ENCODE measurements around the gene BNIP5.
A peak's percentile ranks its signal among the peaks of the same experiment; 100 is the strongest.

BNIP5 gene

DNA sequence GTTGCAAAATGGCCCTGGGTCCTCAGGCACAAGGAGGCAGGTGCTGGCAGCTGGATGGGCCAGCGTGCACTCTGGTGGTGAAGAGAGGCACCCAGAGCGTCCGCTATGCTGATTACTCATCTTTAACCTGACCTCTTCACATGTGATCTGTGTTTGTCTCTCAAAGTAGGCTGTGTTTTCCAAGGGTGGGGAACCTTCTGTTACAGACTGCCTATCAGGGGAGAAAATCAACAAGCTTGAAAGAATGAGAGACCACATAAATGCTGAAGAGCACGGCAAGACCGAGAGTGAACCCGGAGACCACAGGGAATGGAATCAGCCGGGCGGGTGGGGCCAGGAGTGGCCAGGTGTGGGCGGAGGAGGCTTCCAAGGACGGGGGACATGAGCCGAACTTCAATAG, 16.2 kb downstream of the BNIP5 start:
- no peak for DNase-seq

DNA sequence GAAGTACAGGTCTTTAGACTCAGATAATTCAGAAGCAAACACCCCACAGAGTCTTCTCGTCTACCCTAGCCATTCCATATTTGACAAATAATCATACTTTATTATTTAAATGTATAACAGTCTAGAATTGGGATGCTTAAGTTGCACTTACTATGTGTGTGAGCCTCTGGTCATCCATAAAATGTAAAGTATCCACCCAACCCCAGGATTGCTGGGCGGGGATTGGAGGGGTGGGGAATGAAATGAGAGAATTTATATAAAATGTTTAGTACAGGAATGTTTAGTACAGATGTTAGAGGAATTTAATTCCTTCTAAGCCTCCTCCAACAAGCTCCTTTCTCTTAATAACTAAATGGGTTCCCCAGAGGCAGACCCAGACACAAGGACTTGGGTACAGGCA, 16.9 kb downstream of the BNIP5 start:
- no peak for DNase-seq

- no peak for DNase-seq
These were observed 17.3 kb downstream of the BNIP5 start for GRCh38 chr6:36319436-36319762.

DNA sequence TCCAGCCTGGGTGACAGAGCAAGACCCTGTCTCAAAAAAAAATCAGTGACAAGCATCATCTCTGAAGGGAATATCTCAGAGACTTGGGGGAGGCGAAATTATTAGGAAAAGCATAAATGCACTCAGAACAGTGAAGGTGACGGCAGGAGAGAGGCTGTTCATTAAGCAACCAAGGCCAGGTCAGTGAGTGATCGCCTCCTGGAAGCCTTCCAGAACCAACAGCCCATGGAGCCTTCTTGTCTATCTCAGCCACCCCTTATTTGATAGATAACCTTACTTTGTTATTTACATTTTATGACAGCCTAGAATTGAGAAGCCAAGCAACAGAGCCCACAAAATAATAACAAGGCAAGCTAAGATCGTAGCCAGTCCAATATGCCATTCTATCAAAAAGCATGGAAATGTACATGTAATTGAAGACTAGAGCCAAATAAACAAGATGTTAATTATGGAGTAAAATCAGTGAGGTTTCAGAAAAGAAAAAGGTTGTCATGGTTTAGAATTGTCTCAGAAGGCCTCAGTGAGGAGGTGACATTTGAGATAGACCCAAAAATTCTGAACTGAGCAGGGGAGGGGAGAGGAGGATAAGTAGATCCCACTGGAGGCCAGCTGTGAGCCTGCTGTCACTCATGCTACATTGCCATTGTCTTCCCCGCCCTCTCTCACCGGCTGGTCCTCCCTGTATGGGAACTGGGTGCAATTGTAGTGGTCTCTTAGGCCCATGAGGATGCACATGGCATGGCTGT, 17.8 kb downstream of the BNIP5 start:
- DNase-seq = no peak

DNA sequence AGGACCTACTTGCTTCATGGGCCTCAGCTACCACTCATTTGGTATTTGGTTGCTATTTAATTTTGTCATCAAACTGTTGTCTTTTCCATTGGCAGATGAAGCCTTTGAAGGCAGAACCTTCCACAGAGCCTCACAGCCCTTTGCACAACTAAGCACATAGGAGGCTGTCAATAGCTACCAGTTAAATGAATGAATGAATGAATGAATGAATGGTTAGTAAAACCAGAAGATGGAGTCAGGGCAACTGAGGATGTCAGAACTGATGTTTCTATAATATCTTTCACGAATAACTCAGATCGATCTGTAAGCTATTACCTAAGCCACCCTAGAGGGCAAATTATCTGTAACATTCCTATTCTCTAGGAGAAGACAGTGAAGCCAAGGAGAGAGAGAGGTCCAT, 19.1 kb downstream of the BNIP5 start:
- no peak for DNase-seq

DNA sequence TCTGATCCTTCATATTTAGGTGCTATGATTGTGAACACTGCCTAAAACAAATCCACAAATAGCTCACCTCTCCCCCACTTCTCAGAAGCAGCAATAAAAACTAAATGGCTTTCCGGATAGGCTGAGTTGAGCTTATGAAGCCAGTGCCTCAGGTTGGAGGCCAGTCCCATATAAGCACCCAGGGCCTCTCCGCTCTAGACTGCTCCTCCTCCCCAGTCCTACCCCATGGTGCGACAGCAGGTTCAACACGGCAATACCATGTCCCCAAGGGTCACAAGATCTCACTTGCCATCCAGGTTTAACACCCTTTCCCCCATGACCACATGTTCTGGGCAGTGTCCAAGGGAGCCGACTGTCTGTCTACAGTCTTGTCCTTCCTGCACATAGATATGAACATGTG, 20.8 kb downstream of the BNIP5 start:
- no peak for DNase-seq

GRCh38 chr6:36314221-36315014, 22.3 kb downstream of the BNIP5 start:
- no peak for DNase-seq

DNA sequence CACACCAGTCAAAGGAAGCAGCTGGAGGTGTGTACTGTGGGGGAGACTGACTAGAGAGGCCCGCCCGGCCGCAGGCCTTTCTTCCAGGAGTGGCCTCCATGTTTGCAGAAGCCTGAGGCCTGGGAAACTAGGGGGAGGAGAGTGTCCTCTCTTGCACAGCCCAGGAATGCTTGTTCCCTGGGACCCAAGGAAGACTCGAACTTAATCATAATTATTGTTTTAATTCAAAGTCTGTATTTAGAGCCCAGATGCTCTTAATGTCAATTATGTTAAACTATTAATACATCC, 23.1 kb downstream of the BNIP5 start:
- no peak for DNase-seq

- no peak for DNase-seq
These were observed 23.6 kb downstream of the BNIP5 start for GRCh38 chr6:36312854-36313648.

DNA sequence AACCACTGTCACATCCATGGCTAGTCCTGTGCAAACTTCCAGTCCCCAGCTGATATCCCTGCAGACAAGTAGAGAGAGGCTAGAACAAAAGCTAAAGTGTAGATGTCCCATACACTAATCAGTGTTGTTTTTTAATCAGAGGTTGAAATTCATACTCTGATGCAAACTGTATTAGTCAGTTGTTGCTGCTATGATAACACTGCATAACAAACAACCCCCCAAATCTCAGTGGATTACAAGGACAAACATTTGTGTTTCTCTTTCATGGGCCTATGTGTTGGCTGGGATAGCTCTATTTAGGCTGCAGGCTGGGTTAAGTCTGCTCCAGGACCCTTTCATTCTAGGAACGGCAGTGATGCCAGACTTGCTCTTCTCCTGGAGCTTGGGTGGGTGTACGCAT, 26.8 kb downstream of the BNIP5 start:
- no peak for DNase-seq

DNA sequence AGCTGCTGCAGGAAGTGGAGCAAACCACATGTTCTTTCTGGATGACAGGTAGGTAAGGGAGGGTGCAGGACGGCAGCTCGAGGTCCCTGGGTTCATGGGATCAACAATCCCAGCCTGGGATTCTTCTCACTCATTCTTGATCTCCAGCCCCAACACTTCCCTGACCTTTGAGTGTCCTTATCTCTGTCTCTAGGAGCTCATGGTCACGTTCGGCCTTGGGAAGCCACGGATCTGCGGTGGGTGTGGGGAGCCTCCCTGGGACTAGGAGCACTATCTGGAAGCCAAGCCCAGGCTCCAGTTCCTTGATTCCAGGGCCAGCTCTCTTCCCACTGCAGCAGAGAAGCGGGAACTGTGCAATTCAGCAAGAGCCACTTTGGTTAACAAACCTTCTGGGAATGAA, 27.5 kb downstream of the BNIP5 start:
- no peak for DNase-seq

GRCh38 chr6:36308514-36308913, 28.2 kb downstream of the BNIP5 start:
- no peak for DNase-seq

DNA sequence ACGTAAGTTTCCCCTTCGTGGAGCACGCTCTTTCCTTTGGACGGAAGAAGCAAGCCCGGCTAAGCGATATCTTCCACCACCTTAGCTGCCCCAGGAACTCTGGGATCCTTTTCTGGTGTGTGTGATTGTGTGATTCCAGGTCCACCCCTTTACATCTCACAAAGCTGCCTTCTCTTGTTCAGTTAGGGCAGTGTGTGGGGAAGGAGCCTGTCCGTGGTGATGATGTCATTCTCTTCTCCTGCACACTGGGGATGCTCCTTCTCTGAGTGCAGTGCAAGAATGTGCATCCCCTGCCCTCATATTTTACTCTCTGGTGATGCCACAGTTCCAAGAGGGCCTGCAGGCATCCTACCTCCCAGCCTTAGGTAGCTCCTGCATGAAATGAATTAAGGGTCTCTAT, 30.3 kb downstream of the BNIP5 start:
- no peak for DNase-seq

DNA sequence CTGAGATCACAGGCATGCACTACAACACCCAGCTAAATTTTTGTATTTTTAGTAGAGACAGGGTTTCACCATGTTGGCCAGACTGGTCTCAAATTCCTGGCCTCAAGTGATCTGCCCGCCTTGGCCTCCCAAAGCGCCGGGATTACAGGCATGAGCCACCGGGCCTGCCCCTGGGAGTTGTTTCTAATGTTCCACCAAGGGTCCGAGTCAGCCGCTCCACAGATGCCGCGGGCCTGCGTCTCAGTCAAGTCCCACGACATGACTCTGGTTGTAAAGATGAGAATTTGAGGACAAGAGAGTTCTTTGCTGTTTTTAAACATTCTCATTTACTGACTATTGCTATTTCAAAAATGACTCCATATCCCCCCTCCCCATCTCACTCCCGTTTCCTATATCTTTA, 30.8 kb downstream of the BNIP5 start:
- DNase-seq = no peak

DNA sequence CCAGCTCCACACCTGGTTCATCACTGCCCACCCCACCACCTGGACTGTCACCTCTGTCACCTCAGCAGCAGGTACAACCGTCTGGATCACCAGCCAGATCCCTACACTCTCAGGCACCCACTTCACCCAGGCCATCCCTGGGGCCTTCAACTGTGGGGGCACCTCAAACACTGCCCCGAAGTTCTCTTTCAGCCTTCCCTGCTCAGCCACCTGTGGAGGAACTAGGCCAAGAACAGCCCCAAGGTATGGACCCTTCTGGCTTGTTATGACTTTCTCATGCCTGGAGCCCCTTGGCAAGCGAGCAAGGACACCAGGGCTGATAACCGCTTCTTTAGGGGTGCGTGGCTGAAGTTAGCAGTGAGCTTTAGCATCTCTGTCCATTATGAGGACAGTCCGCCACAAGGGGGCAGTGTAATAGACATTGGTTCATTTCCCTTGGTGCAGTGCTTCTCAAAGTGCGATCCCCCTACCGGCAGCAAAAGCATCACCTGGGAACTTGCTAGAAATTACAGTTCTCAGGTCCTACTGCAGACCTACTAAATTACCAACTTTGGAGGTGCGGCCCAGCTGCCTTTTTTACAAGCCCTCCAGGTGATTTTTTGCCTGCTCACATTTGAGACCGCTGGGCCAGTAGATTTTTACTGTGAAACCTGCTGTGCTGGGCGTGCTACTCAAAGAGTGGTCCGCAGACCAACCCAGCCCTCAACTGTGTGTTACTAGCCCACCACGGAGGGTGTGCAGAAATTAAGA, 34.3 kb downstream of the BNIP5 start:
- peak; percentile 73 to 85 for DNase-seq

DNA sequence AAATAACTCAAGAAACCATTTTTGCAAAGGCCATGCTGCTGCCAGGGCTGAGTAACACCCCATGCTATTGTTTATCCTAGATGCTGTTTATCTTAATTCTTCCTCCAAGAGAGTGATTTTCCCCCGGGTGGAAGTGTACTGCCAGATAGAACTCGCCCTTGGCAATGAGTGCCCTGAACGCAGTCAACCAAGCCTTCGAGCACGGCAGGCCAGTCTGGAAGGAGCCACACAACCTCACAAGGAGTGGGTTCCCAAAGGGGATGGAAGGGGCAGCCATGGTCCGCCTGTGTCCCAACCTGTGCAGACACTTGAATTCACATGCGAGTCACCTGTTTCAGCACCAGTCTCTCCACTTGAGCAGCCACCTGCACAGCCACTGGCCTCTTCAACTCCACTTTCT, 34.9 kb downstream of the BNIP5 start:
- DNase-seq = no peak

GRCh38 chr6:36301085-36301658, 35.5 kb downstream of the BNIP5 start:
- DNase-seq = no peak

DNA sequence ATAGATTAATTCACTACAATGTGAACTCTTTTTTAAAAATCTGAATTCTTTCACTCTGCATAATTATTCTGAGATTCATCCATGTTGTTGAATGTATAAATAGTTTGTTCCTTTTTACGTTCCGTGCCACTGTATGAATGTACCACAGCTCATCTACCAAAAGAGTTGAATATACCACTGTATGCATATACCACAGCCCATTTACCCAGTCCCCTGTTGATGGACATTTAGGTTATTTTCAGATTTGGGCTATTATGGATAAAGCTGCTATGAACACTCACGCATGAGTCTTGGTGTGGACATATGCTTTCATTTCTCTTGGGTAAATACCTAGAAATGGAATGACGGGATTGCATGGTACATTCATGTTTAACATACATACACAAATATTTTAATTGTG, 38.7 kb downstream of the BNIP5 start:
- DNase-seq = no peak

- DNase-seq = no peak
These were observed 39.2 kb downstream of the BNIP5 start for GRCh38 chr6:36297511-36297910.

DNA sequence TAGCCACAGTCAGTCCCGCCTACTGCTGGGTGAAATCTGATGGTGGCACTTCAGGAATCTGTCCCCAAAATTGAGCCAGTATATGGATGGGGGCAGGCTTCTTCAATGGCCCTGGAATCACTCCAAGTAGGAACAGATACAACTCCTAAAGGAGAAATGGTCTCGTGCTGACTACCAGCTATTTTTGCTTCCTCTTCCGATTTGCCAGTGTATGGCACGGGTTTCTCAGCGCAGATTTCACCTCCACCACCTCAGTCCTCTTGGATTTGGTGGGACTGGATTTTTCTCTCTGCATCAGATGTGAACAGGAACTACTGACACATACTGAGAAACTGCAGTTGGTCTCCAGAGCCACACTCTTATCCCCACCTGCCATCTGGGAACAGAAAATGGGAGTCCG, 39.6 kb downstream of the BNIP5 start:
- DNase-seq = no peak

DNA sequence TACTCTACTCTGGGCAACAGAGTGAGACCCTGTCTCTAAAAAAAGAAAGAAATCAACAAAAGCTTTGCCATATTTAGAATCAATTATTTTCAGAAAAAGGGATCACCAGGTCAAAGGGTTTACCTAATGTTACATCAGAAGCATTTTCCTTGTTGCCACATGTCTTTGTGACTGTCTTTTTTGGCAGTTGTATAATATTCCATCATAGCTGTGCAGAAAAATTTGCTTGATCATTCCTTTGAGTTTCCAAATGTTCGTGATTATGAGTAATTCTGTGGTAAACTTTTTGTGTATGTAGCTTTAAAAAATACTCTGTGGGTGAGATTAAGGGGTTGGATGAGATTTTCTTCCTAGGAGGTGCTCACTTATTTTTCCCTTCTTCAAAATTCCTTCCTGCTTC, 40.4 kb downstream of the BNIP5 start:
- no peak for DNase-seq

- DNase-seq = no peak
These were observed 44.5 kb downstream of the BNIP5 start for GRCh38 chr6:36292170-36292569.
